22Rv1 (cell line): ENCODE results near the gene UBE3D.

Source experiments
- ZFX ChIP-seq: fragments of 450-650 bp; IDR thresholded peaks from 2 replicates; pipeline ENCODE4 v1.6.1; 2017; ENCODE audit warnings: antibody characterized with exemption, borderline replicate concordance
- TF ChIP-seq, protein P1 (sequence below): fragments of 450-650 bp; IDR thresholded peaks from 2 replicates; pipeline ENCODE4 v1.5.1; 2017; ENCODE audit warnings: mild to moderate bottlenecking

DNA sequence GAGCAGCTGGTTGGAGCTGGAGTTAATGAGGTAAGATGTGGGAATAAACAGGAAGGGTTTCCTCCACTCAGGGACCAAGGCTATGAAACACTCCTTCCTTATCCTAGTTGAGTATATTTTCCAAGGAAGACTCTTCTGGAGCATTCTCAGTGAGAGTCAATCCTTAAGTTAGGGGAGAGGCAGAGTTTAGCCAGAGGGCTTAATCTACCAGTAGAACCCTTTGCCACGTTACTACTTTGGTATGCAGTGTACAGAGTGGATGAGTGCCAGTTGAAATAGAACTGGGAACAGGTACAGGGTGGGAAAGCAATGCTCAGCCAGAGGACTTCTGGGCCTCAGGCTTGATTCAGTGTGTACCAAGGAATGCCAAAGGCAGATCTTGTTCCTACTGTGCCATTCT lies 114.3 kb downstream of the UBE3D start:
- TF ChIP-seq, protein P1, sequence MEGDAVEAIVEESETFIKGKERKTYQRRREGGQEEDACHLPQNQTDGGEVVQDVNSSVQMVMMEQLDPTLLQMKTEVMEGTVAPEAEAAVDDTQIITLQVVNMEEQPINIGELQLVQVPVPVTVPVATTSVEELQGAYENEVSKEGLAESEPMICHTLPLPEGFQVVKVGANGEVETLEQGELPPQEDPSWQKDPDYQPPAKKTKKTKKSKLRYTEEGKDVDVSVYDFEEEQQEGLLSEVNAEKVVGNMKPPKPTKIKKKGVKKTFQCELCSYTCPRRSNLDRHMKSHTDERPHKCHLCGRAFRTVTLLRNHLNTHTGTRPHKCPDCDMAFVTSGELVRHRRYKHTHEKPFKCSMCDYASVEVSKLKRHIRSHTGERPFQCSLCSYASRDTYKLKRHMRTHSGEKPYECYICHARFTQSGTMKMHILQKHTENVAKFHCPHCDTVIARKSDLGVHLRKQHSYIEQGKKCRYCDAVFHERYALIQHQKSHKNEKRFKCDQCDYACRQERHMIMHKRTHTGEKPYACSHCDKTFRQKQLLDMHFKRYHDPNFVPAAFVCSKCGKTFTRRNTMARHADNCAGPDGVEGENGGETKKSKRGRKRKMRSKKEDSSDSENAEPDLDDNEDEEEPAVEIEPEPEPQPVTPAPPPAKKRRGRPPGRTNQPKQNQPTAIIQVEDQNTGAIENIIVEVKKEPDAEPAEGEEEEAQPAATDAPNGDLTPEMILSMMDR: no peak
- no peak for TF ChIP-seq ZFX
